ENCODE measurements around the gene MBNL1.

Gene MBNL1

GRCh38 chr3:152309535-152310307 lies 41.0 kb downstream of the MBNL1 start:
- H3K4me3 ChIP-seq (ENCODE audit: low read depth, low read length): no peak overlapping the region
- DNase-seq (ENCODE audit: low read depth): no peak

GRCh38 chr3:152313430-152313829 lies 44.7 kb downstream of the MBNL1 start:
- no peak for DNase-seq (ENCODE audit: low read depth)
- H3K4me3 ChIP-seq (ENCODE audit: low read depth, low read length): no peak overlapping the region

GRCh38 chr3:152313914-152314313 lies 45.2 kb downstream of the MBNL1 start:
- H3K4me3 ChIP-seq (ENCODE audit: low read depth, low read length): no peak overlapping the region
- DNase-seq (ENCODE audit: low read depth): no peak

GRCh38 chr3:152314677-152315353 lies 46.1 kb downstream of the MBNL1 start:
- no peak for DNase-seq (ENCODE audit: low read depth)
- H3K4me3 ChIP-seq (ENCODE audit: low read depth, low read length): no peak overlapping the region

- no peak overlapping the region for H3K4me3 ChIP-seq (ENCODE audit: low read depth, low read length)
- DNase-seq (ENCODE audit: low read depth): no peak
These were observed 46.9 kb downstream of the MBNL1 start for GRCh38 chr3:152315623-152316022.

- no peak overlapping the region for H3K4me3 ChIP-seq (ENCODE audit: low read depth, low read length)
- no peak for DNase-seq (ENCODE audit: low read depth)
These were observed 47.6 kb downstream of the MBNL1 start for GRCh38 chr3:152316318-152316717.

GRCh38 chr3:152317184-152317583 lies 48.5 kb downstream of the MBNL1 start:
- no peak for DNase-seq (ENCODE audit: low read depth)
- H3K4me3 ChIP-seq (ENCODE audit: low read depth, low read length): no peak overlapping the region

GRCh38 chr3:152317956-152318355 lies 49.2 kb downstream of the MBNL1 start:
- no peak for DNase-seq (ENCODE audit: low read depth)
- H3K4me3 ChIP-seq (ENCODE audit: low read depth, low read length): no peak overlapping the region

GRCh38 chr3:152318512-152318911 lies 49.8 kb downstream of the MBNL1 start:
- H3K4me3 ChIP-seq (ENCODE audit: low read depth, low read length): no peak overlapping the region
- no peak for DNase-seq (ENCODE audit: low read depth)

GRCh38 chr3:152319256-152319655 lies 50.5 kb downstream of the MBNL1 start:
- H3K4me3 ChIP-seq (ENCODE audit: low read depth, low read length): no peak overlapping the region
- DNase-seq (ENCODE audit: low read depth): no peak

GRCh38 chr3:152319831-152320617 lies 51.3 kb downstream of the MBNL1 start:
- no peak for DNase-seq (ENCODE audit: low read depth)
- no peak overlapping the region for H3K4me3 ChIP-seq (ENCODE audit: low read depth, low read length)

- H3K4me3 ChIP-seq (ENCODE audit: low read depth, low read length): no peak overlapping the region
- DNase-seq (ENCODE audit: low read depth): no peak
These were observed 52.6 kb downstream of the MBNL1 start for GRCh38 chr3:152321200-152321954.

GRCh38 chr3:152321955-152322377 lies 53.2 kb downstream of the MBNL1 start:
- H3K4me3 ChIP-seq (ENCODE audit: low read depth, low read length): no peak overlapping the region
- DNase-seq (ENCODE audit: low read depth): no peak

GRCh38 chr3:152322756-152323155 lies 54.0 kb downstream of the MBNL1 start:
- DNase-seq (ENCODE audit: low read depth): no peak

GRCh38 chr3:152323834-152324233 lies 55.1 kb downstream of the MBNL1 start:
- H3K4me3 ChIP-seq (ENCODE audit: low read depth, low read length): no peak overlapping the region
- DNase-seq (ENCODE audit: low read depth): no peak

More at GRCh38 chr3:152322756-152323155, 54.0 kb downstream of the MBNL1 start:
- no peak overlapping the region for H3K4me3 ChIP-seq (ENCODE audit: low read depth, low read length)

GRCh38 chr3:152325136-152325535 lies 56.4 kb downstream of the MBNL1 start:
- DNase-seq (ENCODE audit: low read depth): no peak
- no peak overlapping the region for H3K4me3 ChIP-seq (ENCODE audit: low read depth, low read length)

- DNase-seq (ENCODE audit: low read depth): no peak
- no peak overlapping the region for H3K4me3 ChIP-seq (ENCODE audit: low read depth, low read length)
These were observed 58.5 kb downstream of the MBNL1 start for GRCh38 chr3:152327203-152327602.

- peak; percentile 74 for DNase-seq (ENCODE audit: low read depth)
- H3K4me3 ChIP-seq (ENCODE audit: low read depth, low read length): no peak overlapping the region
These were observed 60.1 kb downstream of the MBNL1 start for GRCh38 chr3:152328841-152329240.

- no peak overlapping the region for H3K4me3 ChIP-seq (ENCODE audit: low read depth, low read length)
These were observed 61.8 kb downstream of the MBNL1 start for GRCh38 chr3:152330559-152330958.

More at GRCh38 chr3:152330559-152330958, 61.8 kb downstream of the MBNL1 start:
- DNase-seq (ENCODE audit: low read depth): no peak

Measured in skeletal muscle cell (primary cell).